GM21381 (cell line): Measurements from ENCODE around the gene MRPL37.
"Not testable (repeated sequence)": the region's sequence is repeated elsewhere in the genome, so short reads cannot be mapped to it uniquely, and the experiment has no call there.

Experiments used
- ATAC-seq: cut with Tn5 transposase; IDR thresholded peaks from one replicate; pipeline ENCODE4 v1.9.1; 2021; ENCODE audit warnings: mild to moderate bottlenecking, moderate library complexity; ENCODE audit not compliant: unreplicated experiment

Gene MRPL37

DNA sequence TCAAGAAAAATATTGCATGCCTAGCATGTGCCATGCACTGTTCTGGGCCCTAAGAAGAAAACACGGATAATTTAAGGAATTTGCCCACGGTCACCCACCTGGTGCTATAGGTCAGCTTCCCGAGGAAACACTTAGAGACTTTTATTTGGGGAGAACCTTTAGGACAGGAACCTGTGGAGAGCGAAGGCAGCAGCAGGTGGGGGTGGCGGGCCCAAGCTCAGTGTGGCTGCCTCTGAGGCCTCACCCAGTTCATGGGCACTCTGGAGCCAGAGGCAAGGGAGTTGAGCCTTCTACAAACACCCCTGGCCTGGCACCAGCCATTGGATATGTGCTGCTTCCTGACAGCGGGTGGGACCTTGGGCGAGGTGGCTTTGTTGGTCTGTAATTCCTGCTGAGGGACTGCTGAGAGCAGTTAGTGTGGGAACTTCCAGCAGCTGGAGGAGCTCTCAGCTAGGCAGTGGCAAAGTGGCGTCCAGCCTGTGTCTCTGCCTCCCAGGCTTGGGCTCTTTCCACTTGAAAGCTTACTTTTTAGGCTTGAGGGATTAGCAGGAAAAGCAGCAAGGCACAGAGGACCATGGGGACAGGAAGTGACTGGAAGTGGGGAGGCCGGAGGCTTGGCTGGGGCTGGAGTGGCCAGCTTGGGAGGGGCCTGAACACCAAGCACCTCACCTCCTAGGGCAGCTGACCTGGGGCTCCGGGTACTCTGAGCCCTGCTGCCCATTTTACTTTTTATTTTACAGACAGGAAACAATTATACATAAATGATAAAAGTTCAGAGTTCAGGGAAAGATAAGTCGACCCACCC, 19.1 kb downstream of the MRPL37 start:
- ATAC-seq: no peak

DNA sequence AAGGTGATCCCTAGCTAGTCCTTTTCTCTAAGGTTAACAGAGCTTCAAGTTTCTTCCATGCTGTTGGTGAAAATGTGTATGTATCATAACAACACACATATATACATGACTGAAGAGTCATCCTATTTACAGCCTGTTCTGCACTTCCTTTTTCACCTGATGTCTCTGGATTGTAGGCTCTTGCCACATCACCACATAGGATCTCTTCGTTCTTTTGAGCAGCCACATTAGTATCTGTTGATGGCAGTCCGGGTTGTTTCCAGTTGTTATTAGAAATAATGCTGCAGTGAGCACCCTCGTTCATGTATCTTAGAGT, 19.7 kb downstream of the MRPL37 start:
- ATAC-seq: no peak

DNA sequence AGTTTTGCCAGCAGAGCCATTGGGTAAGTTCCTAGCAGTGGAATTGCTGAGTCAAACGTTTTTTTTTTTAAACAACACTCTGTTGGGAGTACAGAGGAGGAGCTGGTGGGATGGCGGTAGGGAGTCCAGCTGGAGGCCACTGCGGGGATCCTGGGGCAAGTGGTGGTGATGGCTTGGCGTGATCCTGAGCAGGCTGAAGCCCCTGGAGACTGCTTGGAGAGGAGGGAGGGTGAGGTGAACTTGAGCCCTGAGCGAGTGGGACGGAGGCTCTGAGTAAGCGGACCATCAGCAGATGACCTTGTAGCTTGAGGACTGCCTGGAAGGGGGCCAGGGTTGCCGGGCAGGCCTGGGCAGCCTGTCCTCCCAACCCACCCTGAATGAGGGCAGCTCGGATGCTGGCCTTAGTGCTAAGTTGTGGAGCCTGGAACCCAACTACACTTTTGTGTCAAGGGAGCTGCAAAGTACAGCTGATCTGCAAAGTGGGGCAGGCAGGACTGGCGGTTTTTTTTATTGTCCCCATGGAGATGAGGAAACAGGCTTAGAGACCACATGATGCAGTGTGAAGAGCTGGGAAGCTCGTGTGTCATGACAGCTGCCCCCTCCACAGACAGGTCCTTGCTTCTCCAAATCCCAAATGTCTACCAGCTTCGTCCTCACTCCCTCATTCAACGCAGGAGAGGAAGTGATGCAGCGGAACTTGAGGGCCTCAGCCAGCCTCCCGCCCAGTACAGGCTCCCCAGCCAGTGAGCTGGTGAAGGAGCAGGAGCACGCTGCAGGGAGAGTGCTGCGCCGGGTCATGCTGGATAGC, 20.2 kb downstream of the MRPL37 start:
- no peak for ATAC-seq

DNA sequence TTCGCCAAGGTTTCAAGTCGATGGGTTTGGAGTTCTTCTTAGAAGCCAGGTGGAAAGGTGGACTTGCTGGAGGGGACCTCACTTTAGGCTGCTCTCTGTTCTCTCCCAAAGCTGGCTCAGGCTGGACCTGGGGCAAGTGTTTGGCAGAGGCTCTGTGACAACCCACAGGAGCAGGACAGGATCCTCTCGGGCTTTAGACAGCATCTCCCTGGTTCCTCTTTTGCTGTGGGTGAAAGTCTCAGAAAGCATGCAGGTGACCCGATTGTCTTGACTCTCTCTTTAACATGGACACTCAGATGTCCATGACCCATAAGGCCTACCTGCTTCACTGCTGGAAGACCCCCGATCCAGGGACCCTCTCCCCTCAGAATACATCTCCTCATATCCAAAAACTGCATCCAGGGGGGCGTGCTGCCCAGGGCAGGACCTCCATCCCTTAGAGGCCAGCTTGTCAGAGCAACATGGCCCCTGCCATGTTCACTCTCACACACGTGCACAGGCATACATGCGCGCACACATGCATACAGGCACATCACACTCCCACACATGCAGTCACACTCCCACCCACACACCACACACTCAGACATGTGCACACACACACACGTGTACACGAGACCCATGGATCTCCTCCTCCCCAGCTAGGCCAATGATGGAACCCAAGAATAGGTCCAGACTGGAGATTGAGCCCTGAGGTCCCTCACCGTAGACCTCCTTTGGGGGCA, 21.3 kb downstream of the MRPL37 start:
- no peak for ATAC-seq

DNA sequence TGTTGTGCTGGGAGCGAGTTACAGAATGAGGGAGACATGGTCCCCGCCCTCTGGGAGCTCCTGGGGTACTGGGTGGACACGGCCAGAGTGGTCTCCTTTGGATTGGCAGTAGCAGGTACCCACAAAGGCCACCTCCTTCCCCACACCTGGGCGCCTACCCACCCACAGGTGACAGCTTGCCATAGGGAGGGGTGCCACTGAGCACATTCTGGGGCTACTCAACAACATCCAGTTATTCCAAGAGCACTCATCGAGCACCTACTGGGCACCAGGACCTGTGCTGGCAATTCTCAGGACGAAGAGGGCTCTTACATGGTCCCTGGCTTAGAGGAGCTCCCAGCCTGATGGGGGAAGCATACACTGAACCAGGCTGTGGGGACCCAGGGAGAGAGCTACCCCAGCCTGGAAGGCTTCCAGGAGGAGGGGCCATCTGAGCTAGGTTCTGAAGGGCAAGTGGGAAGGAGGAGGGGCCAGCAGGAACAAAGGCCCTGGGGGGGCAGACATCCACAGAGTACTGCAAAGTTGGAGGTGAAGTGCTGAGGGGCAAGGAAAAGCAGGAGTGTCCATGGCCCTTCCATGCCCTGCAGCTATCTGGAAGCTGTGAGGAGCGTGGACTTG, 22.0 kb downstream of the MRPL37 start:
- ATAC-seq: no peak

DNA sequence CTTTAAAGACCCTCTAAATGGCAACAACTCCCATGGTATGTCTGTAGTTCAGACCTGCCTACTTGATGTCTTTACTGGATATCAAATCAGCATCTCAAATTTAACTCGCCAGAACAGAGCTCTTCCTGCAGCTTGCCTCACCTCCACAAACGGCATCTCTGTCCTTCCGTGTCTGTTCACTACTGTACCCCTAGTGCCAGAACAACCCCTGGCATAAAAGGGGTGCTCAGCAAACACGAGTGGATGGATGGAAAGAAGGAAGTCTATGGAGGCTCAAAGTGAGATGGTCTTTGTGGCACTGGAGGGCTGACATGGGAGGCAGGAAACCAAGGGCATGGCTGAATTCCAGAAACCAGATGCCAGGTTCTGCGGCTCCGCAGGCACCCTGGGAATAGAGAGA, 22.7 kb downstream of the MRPL37 start:
- no peak for ATAC-seq

DNA sequence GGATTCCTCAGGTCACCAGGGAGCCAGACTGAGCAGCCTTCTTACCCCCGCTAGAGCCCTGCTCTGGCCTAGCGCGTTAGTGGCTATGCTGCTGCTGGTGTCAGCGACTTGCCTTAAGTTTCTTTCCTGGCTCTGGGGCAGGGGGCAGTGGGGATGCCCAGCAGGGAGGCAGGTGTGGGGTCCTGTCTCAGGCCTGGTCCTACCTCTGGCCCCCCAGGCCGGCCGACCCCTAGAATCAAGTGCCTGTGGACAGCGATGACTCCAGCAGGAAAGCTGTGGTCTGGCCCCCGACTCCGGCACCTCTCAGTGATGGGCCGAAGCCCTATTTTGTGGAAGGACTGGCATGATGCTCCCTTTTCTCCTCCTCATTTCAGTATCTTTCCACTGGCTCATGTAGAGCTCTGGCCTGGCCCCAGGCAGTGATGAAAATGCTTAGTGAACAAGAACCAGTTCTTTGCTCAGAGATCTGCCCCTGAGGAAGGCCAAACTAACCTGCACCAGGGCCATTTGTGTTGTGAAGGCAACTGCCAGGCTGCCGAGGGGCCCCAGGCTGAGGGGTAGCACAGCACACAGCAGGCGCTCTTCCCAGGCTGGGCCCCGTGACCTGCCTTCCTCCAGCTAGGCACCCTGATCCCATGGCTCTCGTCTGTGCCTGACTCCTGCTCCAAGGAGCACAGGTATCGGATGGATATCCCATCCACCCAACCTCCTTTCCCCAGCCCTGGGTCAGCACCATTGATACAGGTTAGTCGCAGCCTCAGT, 23.7 kb downstream of the MRPL37 start:
- no peak for ATAC-seq

DNA sequence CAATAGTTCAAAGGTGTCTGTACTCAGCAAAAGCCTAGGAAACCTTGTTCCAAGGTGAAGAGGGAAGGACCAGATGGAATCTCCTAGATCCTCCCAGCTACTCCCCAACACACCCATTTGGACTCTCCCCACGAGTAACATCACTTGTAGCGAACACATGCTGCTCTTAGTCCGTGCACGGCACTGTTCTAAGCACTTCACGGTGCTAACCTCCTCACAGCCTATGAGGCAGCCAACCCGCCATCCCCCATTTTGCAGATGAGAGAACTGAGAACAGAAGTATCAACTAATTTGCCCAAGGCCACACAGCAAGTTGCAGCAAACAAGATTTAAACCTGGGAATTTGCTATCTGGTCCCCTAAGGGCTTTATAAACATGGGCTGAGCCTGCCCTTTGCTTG, 24.3 kb downstream of the MRPL37 start:
- ATAC-seq: no peak

DNA sequence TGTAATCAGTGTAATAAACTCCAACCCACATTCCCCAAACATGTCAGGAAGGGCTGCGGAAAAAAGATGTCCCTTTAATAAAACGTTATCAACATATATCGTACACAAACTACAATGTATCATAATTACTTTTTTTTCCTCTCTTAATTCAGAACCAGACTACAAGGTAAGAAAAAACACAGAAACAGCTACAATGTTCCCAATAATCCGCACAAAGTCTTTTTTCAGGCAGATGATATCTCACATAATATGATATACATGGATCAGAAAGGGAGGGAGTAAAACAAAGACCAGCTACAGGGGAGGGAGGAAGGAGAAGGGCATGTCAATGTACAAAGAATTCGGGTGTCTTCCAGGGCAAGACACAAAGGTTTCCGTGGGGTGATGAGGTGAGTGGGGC, 25.4 kb downstream of the MRPL37 start:
- no peak for ATAC-seq

DNA sequence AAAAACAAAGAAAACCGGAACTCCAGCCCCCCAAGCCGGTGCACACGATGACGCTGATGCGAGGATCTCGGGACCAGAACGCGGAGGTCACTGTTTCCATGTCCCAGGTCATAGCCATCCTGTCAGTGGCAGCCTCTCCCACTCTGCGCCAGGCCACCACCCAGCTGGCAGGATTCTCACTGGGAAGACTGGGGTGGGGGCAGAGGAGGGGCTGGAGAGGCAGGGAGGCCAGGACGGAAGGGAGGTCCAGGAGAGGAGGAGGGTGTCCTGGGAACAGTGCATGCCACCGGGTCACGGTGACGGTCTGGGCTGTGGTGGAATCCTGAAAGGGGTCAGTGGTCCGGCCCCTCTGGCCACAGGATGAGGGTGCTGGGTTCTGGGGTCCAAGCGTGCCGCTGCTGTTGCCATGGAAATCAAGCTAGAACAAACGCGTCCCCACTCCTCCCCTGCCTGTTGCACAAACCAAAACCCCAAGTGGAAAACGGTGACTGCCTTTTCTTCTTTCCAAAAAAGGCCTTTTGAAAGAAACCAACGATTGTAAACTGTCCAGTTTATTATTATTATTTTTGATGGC, 26.1 kb downstream of the MRPL37 start:
- ATAC-seq: no peak

DNA sequence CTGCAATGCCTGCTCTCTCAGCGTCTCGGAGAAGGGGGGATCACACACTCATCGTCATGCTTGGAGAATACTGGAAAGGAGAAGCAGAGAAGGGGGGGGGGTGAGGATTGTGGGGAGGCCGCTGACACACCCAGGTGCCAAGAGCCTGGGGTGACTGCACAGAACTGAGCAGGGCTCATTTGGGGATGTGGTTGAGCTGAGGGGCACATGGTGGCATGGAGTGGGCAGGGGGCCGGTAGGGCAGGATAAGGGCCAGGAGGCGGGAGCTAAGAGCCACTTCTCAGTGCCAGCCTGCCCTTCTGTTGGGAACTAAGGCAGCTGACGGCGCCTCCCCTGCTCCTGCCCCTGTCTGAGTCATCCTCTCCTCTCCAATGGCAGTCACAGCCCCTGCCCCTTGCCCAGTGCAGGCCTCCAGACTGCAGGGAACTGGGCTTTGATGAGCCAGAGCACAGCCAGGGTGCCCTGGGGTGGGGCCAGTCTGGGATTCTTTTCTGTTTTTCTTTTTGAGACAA, 27.2 kb downstream of the MRPL37 start:
- ATAC-seq: no peak

DNA sequence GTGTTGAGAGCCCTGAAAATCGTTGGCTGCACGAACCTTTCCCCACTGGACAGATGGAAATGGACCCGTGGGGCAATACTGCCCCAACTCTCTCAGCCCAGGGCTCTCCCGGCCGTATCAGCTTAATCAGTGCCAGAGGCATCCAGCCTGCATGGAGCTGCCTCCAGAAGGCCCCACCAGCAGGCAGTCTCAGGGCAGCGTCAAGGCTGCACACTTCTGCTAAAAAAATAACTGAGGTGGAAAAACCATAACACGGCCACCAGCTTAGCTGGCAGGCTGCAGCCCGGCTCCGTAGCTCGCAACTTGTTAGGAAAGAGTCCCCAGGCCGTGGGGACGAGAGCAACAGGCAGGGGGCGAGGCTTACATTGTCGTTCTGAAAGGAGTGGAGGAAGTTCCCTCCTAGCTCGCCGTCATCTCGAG, 27.9 kb downstream of the MRPL37 start:
- no peak for ATAC-seq

DNA sequence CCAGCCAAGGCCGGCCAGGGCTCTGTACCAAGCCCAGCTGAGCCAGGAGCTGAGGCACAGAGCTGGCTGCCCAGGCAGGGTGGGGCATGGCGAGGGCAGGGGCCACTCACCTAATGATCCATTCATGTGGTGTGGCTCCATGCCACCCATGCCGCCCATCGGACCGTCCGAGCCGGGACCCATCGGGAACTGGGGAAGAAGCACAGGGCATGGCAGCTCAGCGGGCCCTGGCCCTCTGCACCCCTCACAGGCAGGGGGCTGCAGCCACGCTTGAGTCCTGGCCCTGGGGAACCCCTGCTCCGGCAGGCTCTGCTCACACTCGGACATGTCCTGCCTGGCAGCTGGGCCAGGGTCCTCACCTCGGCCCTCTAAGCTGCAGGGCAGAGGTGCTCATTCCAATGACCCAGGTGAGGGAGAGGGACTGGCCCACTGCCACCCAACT, 28.7 kb downstream of the MRPL37 start:
- no peak for ATAC-seq

DNA sequence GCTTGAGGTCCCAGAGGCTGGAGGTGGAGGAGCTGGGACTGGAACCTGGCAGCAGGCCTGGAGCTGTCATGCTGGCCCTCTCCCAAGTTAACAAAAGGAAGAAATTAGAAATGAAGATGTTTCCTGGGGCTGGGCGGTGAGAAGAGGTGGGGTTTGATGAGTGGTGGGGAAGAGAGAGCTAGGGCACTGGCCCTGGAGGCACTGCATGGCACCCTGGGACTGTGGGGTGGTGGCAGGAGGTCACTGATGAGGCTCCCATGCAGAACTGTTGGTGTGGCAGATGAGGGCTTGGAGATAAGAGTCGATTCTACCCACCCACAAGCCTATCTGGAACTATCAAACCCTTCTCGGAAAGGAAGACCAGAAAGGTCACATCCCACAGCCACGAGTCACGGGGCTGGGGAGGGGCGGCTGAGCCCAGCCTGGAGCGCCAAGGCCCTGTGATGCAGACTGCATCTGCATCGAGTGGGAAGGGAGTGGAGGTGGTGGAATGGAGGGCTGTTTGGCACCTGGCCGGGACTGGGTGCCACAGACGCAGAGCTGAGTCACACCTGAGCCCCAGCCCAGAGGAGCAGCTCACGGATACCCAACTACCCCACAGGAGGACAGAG, 29.4 kb downstream of the MRPL37 start:
- no peak for ATAC-seq

DNA sequence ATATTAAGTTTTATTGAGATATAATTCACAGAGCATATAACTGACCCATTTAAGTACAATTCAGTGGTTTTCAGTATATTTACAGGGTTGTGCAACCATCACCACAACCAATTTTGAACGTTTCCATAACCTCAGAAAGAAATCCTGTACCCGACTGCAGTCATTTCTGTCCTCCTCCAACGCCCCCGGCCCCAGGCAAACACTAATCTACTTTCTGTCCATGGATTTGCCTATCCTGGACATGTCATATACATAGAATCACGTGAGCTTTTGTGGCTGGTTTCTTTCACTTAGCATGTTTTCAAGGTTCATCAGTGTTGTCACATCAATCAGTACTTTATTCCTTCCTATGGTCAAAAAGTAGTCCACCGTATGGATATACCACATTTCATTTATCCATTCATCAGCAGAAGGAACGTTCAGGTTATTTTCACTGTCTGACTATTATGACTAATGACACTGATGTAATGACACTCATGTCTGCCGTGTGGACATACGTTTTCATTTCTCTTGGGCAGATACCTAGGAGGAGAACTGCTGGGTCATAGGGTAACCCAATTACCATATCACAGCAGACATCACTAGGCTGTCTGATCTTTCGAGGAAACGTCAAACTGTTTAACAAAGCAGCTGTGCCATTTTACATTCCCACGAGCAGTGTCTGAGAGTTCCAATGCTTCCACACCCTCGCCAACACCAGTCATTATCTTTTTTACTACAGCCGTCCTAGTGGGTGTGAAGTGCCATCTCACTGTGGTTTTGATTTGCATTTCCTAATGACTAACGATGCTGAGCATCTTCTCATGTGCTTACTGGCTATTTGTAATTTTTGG, 30.8 kb downstream of the MRPL37 start:
- no peak for ATAC-seq

DNA sequence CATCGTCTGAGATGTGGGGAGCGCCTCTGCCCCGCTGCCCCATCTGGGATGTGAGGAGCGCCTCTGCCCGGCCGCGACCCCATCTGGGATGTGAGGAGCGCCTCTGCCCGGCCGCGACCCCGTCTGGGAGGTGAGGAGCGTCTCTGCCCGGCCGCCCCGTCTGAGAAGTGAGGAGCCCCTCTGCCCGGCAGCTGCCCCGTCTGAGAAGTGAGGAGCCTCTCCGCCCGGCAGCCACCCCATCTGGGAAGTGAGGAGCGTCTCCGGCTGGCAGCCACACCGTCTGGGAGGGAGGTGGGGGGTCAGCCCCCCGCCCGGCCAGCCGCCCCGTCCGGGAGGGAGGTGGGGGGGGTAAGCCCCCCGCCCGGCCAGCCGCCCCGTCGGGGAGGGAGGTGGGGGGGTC, 33.2 kb downstream of the MRPL37 start:
- not testable (repeated sequence) for ATAC-seq

DNA sequence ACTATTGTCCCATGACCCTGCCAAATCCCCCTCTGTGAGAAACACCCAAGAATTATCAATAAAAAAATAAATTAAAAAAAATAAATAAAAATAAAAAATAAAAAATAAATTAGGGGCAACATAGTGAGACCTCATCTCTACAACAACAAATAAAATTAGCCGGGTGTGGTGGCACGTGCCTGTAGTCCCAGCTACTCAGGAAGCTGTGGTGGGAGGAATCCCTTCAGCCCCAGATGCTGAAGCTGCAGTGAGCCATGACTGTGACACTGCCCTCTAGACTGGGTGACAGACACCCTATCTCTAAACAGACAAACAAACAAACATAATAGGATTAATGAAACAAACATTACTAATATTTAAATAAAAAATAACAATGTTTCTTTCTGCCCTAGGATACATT, 34.3 kb downstream of the MRPL37 start:
- no peak for ATAC-seq

DNA sequence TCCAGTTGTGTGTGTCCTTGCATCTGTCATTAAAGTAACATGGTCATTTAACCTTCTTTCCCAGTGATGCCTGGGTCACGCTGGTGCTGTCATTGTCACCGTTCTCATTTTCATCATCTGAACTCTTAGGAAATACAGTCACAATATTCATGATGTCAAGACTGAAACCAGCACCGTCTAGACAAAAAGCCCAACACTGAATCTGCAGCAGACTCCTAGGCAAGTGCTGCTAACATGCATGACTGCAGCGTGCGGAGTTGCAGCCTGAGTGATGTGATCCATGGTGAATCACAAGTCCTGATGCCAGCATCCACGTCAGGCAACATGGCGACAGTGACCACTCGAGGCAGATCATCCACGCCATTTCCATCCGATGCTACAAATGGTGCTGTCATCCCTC, 37.6 kb downstream of the MRPL37 start:
- no peak for ATAC-seq
